Stimulated activated CD8-positive, alpha-beta memory T cell treated with anti-CD3 and anti-CD28 coated beads, Interleukin-7, amount 100 ng/mL, for 4 hours (primary cell): Measurements from ENCODE around the gene RAB7A.
"Not testable (repeated sequence)": the region's sequence is repeated elsewhere in the genome, so short reads cannot be mapped to it uniquely, and the experiment has no call there.

ENCODE experiments used
- DNase-seq, 2 donors: peaks; one replicate each; pipeline ENCODE4 v3.0.0-alpha.2; 2020; ENCODE audit warnings: low read depth in 2 of 2

RAB7A gene

DNA sequence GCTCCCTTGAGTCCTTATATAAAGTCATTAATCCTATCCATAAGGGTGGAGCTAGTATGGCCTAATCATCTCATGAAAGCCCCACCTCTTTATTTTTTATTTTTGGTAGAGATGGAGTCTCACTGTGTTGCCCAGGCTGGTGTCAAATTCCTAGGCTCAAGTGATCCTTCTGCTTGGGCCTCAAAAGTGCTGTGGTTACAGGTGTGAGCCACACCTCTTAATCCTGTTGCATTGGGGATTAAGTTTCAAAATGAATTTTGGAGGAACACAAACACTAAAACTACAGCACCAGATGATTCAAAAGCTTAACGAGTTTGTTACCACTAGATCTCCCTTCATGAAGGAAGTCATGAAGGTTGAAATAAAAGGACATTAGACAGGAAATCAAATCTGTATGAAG lies 27.7 kb downstream of the RAB7A start:
- DNase-seq: no peak

DNA sequence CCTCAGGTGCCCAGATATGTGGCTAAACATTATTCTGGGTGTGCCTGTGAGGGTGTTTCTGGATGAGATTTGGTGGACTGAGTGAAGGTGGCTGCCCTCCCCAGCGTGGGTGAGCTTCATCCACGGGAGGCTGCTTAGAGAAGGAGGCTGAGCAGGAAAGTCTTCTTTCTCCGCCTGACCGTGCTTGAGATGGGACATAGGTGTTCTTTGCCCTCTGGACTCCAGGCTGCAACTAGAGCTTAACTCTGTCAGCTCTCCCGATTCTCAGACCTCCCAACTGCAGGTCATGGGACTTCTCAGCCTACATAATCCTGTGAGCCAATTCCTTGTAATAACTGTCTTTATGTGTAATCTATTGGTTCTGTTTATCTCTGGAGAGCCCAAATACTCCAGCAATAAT lies 34.1 kb downstream of the RAB7A start:
- no peak for DNase-seq

DNA sequence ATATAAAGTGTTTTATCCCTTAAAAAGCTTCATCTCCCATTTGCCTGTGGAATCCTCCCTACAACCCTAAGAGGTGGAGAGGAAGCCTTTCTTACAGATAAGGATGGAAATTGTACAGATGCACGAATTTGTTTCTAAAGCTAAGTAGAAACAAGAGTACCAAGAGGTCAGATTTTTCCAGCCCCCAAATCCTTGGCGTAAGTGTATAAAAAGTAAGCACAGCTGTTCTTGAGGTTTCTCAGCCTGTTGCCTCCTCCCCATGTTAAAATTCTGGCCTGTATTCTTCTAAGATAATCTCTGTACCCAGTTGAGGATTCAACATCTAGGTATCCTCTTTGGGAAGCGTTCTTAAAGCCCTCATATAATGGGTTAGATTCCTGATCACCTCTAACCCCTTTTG lies 34.9 kb downstream of the RAB7A start:
- no peak for DNase-seq

DNA sequence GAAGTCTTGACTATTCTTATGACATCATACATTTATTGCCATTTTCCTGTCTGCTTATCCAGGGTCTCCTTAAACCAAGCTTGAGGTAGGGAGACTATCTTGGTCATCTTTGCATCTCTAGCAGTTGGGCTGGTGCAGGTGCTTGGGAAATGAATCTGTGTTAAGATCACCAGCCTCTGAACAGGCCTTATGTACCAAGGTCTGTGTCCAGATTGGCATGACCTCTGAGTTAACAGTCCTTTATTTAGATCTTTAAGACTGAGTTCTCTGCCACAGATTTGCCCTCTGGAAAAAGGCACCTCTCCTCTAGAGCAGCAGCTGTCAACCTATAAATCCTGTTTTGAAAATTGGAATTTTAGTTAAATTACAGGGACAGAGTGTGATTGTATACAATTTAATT lies 35.4 kb downstream of the RAB7A start:
- DNase-seq: no peak

DNA sequence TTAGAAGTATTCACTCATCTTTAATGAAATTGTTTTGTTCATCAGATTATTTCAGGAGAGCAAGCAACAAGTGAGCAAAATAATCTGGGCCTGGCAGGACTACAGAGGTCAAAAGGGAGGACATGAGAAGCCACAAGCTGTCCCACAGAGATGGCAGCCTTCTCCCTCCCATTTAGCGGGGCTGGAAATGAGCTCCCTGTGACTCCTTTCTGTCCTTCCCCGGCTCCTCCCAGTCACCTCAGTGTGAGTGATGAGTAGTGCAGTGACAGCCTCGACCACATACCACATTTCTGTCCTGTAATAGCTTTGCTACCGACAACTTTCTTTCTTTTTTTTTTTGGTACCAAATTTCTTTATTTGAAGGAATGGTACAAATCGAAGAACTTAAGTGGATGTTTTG lies 38.0 kb downstream of the RAB7A start:
- peak in 1 of 2 donors; percentile 23 for DNase-seq

DNA sequence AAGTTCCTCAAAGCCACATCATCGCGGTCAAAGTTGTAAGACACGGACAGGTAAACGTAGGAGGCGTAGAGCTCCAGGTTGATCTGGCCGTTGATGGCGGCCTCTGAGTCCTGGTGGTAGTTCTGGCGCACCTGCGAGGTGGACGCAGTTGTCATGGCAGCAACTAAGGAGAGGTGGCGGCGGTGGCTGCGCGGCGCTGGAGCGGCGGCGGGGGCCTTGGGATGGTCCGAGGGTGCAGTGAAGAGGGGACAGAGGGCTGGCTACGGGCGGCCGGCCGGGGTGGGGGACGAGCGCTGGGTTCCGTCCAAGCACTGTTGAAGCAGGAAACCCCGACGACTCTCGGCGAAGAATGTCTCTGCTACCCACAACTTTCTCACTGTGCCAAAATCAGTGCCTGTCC lies 38.9 kb downstream of the RAB7A start:
- no peak for DNase-seq

DNA sequence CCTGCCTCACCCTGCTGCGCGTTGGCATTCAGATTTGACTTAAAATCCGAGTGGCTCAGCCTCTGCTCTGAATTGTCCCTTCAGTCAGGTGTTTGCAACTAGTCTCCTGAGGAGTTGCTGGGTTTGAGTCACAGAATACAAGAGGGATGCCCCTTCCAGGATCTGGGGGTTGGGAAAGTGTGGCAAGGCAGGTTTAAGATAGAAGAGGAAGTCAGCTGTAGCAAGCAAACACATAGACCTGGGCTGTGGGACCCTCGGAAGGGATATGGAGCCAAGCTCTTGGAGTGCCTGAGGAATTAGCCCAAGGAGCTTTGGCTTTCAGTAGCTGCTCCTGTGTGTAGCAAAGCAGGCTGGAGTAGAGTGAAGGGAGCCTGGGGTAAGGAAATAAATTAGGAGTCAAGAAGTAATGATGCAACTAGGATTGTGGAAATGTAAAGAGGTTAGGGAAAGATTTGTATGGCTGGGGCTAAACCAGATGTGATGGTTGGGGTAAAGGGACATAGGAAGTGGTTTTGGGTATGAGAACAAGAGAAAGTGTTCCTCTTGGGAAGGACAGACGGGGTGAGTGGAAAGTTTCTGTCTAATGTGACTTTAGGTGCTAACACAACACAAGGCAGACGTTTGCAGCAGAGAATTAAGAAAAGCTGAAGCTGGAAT lies 41.2 kb downstream of the RAB7A start:
- DNase-seq: no peak

DNA sequence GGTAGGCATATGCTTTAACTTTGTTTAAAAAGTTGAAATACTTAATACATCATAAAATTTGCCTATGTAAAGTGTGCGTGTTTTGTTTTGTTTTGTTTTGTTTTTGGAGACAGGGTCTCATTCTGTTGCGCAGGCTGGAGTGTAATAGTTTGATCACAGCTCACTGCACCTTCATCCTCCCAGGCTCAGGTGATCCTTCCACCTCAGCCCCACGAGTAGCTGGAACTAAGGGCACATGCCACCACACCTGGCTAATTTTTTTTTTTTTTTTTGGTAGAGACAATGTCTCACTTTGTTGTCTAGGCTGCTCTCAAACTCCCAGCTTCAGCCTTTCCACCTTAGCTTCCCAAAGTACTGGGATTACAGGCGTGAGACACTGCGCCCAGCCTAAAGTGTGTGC lies 42.5 kb downstream of the RAB7A start:
- no peak for DNase-seq

DNA sequence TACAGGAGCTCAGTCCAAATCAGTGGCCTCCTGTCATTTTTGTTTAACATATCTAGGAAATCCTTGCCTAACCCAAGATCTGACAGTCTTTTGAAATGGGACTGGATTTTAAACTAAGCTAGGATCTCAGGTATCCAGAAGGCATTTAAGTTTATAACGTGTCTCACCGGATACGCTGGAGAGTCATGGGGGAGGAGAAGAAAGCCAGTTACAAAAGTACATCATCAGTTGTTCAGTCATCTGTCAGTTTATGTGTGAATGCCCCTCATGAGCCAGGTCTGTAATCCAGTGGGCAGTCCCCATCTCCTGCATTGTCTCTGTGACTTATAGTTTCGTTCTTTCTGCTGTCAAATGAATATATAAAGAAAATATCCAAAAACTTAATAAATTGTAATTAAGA lies 44.4 kb downstream of the RAB7A start:
- DNase-seq: no peak

DNA sequence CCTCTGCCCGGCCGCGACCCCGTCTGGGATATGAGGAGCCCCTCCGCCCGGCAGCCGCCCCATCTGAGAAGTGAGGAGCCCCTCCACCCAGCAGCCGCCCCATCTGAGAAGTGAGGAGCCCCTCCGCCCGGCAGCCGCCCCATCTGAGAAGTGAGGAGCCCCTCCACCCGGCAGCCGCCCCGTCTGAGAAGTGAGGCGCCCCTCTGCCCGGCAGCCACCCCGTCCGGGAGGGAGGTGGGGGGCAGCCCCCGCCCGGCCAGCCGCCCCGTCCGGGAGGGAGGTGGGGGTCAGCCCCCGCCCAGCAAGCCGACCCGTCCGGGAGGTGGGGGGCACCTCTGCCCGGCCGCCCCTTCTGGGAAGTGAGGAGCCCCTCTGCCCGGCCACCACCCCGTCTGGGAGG lies 47.2 kb downstream of the RAB7A start:
- not testable (repeated sequence) for DNase-seq

DNA sequence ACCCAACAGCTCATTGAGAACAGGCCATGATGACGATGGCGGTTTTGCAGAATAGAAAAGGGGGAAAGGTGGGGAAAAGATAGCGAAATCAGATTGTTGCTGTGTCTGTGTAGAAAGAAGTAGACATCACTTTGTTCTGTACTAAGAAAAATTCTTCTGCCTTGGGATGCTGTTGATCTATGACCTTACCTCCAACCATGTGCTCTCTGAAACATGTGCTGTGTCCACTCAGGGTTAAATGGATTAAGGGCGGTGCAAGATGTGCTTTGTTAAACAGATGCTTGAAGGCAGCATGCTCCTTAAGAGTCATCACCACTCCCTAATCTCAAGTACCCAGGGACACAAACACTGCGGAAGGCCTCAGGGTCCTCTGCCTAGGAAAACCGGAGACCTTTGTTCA lies 47.6 kb downstream of the RAB7A start:
- not testable (repeated sequence) for DNase-seq

DNA sequence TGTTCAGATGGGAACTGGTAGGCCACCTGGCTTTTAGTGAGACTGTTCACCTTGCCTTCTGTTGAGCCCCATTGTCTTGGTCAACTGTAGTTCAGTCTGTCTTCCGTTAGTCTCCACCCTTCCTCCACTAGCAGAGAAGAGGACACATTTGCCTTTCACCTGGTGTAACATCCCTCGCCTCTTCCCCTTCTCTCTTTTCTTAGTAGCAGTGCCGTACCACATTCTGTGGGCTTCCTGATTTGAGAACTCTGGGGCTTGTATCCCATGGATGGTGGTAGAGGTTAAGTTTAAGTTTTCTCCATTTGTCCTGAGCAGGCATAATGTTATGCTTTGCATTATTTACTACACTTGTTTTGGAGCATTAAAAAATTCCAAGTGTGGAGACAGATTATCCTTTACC lies 49.3 kb downstream of the RAB7A start:
- DNase-seq: no peak

DNA sequence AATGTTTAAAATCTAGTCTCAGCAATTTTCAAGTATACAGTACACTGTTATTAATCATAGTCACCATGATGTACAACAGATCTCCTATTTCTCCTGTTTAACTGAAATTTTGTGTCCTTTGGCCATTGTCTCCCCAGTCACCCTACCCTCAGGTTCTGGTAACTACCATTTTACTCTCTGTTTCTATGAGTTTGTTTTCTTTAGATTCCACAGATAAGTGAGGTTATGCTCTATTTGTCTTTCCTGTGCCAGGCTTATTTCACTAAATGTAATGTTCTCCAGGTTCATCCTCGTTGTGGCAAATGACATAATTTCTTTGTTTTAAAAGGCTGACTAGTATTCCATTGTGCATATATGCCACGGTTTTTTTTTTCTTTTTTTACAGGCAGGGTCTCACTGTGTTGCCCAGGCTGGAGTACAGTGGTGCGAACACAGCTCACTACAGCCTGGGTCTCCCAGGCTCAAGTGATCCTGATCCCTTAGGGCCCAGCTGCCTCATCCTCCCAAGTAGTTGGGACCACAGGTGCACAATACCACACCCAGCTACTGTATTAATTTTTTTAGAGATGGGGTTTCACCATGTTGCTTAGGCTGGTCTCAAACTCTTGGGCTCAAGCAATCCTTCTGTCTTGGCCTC lies 50.0 kb downstream of the RAB7A start:
- no peak for DNase-seq

DNA sequence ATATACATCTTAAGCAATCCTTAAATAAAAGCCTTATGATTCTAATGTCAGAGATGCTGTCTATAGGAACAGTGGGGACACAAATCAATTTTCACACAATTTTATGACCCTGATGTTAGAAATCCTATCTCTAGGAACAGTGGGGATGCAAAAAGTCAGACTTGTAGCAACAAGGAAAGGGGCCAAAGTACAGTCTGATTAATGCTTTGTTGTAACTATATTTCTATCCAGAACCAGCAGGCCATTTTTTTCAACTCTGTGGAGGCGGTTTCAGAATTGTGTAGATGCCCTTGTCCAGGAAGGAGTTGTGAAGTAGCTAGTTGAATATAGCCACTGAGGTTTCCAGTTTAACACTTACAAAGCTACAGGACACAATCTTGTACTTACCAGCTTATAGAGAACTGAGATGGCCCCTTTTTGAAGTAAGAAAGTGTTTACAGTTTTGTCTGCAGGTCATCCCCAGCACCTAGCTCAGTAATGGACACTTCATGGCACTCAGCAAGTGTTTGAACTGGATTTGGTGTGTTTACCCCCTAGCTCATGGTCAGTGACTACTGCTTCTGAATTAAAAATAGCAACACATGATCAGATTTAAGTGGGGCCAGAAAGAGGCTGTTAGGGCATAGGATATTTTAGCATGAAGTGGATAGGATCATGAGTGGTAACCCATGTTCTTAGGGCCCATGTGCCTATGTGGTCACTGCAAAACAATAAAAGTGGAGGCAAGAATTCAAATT lies 54.3 kb downstream of the RAB7A start:
- DNase-seq: no peak

DNA sequence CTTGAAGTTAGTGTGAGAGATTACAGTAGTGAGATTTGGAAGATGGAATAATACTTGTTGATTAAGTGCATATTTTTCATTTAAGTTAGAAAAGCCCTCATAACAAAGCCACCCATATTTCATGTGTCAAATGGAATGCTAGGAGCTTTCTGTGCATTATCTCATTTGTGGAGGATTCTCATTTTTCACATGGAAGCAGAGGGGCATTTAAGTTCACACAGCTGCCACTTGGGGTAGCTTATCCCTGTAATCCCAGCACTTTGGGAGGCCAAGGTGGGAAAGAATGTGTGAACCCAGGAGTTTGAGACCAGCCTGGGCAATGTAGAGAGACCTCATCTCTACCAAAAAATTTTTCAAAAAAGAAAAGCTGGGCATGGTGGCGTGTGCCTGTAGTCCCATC lies 55.2 kb downstream of the RAB7A start:
- no peak for DNase-seq

DNA sequence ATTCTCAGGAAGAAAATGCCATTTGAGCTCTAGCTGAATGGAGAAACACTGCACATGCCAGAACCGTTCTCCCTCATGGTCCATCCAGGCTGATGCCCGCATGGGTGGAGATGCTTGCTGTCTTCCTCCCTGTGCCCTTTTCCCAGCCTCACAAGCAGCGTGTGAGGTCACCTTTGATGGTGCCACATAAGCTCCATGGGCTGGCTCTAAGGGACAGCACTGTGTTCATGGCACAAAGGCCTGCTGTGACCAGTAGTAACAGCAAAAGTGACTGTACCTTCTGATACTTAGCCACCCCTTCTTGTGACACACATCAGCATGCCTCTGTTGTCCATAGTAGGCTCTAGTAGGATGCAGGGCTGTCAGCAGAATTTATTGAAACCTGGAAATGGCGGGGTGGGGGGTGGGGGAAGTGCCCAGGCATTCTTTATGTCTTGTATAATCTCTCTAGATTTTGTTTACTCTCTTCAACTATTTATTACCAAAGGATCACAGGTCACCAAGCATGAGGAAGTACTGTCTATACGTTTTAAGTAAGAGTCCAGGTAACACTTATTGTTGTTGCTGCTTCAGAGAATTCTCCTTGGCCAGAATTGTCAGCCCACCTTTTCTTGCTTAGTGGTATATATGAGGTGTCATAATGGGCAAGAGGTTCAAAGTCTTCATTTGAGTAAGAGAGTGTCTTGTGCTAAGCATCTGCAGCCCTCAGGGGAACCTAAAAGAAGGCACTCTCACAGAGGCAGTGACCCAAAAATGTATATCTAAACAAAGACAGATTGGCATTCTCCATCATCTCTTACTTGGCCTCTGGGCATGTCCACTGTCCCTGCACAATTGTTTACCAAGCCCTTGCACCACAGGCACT lies 56.5 kb downstream of the RAB7A start:
- DNase-seq: no peak

DNA sequence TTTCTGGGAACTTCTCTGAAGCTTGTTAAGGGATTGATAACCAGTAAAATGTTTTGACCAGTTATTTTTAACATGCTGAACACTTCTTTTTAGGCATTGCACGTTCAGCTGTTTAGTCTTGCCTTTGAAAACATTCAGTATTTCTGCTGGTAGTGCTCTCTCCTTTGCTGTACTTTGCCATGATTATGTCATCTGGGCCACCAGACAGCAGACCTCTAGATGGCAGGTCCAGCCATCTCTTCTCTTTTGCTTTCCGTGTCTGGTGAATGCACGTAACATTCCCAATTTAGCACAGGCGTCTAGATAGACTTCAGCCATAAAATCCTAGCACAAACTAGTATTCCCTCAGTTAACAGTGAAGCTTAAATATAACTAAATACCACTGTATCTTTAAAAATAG lies 57.8 kb downstream of the RAB7A start:
- no peak for DNase-seq

DNA sequence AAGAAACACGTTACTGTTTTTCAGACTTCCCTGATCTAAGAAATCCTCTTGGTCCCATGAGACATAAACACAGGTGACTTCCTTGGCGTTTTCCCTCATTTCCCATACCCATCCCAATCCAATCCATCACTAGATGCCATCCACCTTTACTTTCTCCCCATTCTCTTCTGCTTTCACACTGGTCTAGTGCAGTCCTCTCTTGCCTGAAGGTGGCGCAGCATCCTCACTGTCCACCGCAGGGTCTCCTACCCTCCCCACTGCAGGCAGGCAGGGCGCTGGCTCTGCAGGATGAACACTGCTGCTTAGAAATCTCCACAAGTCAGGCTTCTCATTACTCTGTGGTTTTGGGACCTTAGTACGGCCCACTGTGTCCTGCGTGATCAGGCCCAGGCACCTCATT lies 58.2 kb downstream of the RAB7A start:
- DNase-seq: peak; percentile 28 to 37

DNA sequence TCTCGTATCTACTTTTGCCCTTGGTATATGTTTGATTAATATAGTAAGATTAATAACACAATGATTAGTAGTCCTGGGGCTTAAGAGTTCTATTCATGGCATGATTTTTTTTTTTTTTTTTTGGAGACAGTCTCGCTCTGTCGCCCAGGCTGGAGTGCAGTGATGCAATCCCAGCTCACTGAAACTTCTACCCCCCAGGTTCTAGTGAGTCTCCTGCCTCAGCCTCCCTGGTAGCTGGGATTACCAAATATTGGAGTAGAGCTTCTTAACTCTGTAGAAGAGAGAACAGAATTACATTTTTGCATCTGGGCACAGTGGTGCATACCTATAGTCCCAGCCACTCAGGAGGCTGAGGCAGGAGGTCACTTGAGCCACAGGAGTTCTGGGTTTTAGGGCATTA lies 58.9 kb downstream of the RAB7A start:
- DNase-seq: no peak

DNA sequence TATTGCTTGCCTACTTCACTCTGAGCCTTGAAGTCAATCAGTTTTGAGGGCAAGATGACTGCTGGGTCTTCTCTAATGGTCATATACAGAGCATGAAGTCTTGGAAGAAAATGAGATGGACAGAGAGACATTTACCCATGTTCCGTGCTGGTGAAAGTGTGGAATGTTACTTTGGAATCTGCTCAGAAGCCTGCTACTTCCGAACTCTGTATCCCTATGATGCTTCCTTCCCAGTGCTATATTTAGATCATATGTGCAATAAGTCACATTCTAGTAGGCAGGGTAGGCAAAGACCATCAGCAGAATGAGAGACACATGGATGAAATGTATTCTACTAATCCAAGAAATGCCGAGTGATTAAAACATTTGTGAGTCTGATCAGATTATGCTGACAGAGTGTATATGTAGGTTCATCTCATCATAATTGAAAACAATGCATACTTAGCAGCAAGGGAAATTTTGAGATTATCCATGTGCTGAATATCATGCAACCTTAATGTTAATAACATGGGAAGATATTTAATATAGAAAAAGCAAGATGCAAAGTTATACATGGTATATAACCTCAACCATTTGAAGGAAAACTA lies 60.5 kb downstream of the RAB7A start:
- no peak for DNase-seq

DNA sequence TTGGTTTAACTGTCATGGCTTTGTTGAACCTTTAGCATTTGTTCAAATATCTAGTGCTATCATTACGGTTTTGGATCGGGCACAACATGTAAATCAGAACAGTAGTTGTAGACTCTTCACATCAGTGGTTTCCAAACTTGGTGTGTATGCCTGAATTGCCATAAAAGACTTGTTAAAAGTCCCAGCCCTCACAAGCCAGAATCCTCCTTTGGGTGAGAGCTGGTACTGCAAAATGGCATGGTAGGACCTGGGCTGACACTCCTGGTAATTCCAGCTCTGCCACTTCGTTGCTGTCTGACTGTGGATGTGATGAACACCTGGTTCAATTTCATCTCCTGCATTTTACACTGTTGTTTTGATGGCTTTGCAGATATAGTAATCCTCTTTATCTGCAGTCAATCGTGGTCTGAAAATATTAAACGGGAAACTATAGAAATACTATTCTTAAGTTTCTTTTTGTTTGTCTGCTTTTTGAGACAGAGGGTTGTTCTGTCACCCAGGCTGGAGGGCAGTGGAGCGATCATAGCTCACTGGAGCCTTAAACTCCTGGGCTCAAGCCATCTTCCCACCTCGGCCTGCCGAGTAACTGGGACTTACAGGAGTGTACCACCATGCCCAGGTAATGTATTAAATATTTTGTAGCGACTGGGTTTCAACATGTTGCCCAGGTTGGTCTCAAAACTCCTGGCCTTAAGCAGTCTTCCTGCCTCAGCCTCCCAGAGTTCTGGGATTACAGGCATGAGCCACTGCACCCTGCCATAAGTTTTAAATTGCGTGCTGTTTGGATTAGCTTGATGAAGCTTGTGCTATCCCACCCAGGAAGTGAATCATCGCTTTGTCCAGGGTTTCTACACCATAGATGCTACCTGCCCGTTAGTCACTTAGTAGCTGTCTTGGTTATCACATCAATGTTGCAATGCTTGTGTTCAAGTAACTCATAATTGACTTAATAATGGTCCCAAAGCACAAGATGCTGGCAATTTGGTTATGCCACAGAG lies 61.6 kb downstream of the RAB7A start:
- peak in 1 of 2 donors; percentile 29 for DNase-seq
